GM19043 (cell line): ENCODE measurements around the gene ANKRD29.
"Not testable (repeated sequence)": the region's sequence is repeated elsewhere in the genome, so short reads cannot be mapped to it uniquely, and the experiment has no call there.

Experiments
- ATAC-seq: cut with Tn5 transposase; IDR thresholded peaks from one replicate; pipeline ENCODE4 v1.9.1; 2021; ENCODE audit warnings: low read depth; ENCODE audit not compliant: unreplicated experiment

Gene ANKRD29

GRCh38 chr18:23646282-23646681, 16.4 kb downstream of the ANKRD29 start:
- ATAC-seq, result no peak

- ATAC-seq, result no peak
Observed at GRCh38 chr18:23645568-23646175, 17.0 kb downstream of the ANKRD29 start.

GRCh38 chr18:23643815-23644490, 18.8 kb downstream of the ANKRD29 start:
- no peak for ATAC-seq

GRCh38 chr18:23641937-23642666, 20.6 kb downstream of the ANKRD29 start:
- no peak for ATAC-seq

GRCh38 chr18:23641143-23641720, 21.5 kb downstream of the ANKRD29 start:
- no peak for ATAC-seq

- no peak for ATAC-seq
Observed at GRCh38 chr18:23640052-23640451, 22.7 kb downstream of the ANKRD29 start.

- ATAC-seq, result not testable (repeated sequence)
Observed at GRCh38 chr18:23636433-23636832, 26.3 kb downstream of the ANKRD29 start.

GRCh38 chr18:23636071-23636399, 26.7 kb downstream of the ANKRD29 start:
- ATAC-seq, result no peak

- ATAC-seq, result no peak
Observed at GRCh38 chr18:23635283-23636070, 27.2 kb downstream of the ANKRD29 start.

- no peak for ATAC-seq
Observed at GRCh38 chr18:23634692-23635091, 28.0 kb downstream of the ANKRD29 start.

GRCh38 chr18:23632615-23633014, 30.1 kb downstream of the ANKRD29 start:
- no peak for ATAC-seq

- no peak for ATAC-seq
Observed at GRCh38 chr18:23631746-23632145, 31.0 kb downstream of the ANKRD29 start.

GRCh38 chr18:23631312-23631711, 31.4 kb downstream of the ANKRD29 start:
- no peak for ATAC-seq

- peak; percentile 97 for ATAC-seq
Observed at GRCh38 chr18:23629444-23629946, 33.2 kb downstream of the ANKRD29 start.

- no peak for ATAC-seq
Observed at GRCh38 chr18:23627970-23628369, 34.7 kb downstream of the ANKRD29 start.

- no peak for ATAC-seq
Observed at GRCh38 chr18:23627321-23627720, 35.4 kb downstream of the ANKRD29 start.

- ATAC-seq, result no peak
Observed at GRCh38 chr18:23626451-23627279, 36.0 kb downstream of the ANKRD29 start.

GRCh38 chr18:23623040-23623439, 39.7 kb downstream of the ANKRD29 start:
- no peak for ATAC-seq

GRCh38 chr18:23619388-23619881, 43.3 kb downstream of the ANKRD29 start:
- peak; percentile 16 for ATAC-seq
